Vagina (tissue), 2 donors: Measurements from ENCODE around the gene STK39. TPM values are rescaled to one million over a fixed set of nuclear protein-coding genes. Genes with fewer than 3 reads are reported as not detected.

ENCODE experiments used
- DNase-seq, 2 donors: peaks; one replicate each; pipeline ENCODE4 v3.0.0-alpha.2; 2017; ENCODE audit errors: extremely low spot score in 2 of 2
- H3K27ac ChIP-seq: fragments of 200-600 bp; sonication (generic); one replicate; pipeline ENCODE4 v1.5.1; 2019
- H3K27me3 ChIP-seq: fragments of 200-600 bp; sonication (generic); one replicate; pipeline ENCODE4 v1.5.1; 2019
- H3K36me3 ChIP-seq, 2 donors: fragments of 200-600 bp; sonication (generic); one replicate each; pipeline ENCODE4 v1.5.1; 2017 to 2019
- H3K4me1 ChIP-seq: fragments of 200-600 bp; sonication (generic); one replicate; pipeline ENCODE4 v1.5.1; 2019
- H3K4me3 ChIP-seq, 2 donors: fragments of 200-600 bp; sonication (generic); 1 replicate in 1 of 2; 2 replicates in 1 of 2; pipeline ENCODE4 v1.5.1; 2016 to 2019
- H3K9me3 ChIP-seq: fragments of 200-600 bp; sonication (generic); one replicate; pipeline ENCODE4 v1.5.1; 2019
- CTCF ChIP-seq, 3 experiments: fragments of 450-650 bp in 2 of 3; fragments of 200-600 bp in 1 of 3; sonication (generic) in 1 of 3; IDR thresholded peaks; one replicate each; pipeline ENCODE4 v1.5.1; 2017 to 2019; ENCODE audit warnings: antibody characterized with exemption in 3 of 3, mild to moderate bottlenecking in 2 of 3, moderate library complexity in 2 of 3
- POLR2A ChIP-seq, 2 donors: fragments of 450-650 bp; IDR thresholded peaks; one replicate each; pipeline ENCODE4 v1.6.1; 2017; ENCODE audit warnings: antibody characterized with exemption in 2 of 2, mild to moderate bottlenecking in 2 of 2, moderate library complexity in 2 of 2
- POLR2AphosphoS5 ChIP-seq, 2 donors: sonication (generic); formaldehyde crosslinking; IDR thresholded peaks; one replicate each; pipeline ENCODE4 v1.9.0; 2017; ENCODE audit warnings: antibody characterized with exemption in 2 of 2, mild to moderate bottlenecking in 2 of 2, low read depth in 1 of 2; ENCODE audit not compliant: insufficient read depth in 1 of 2
- intact Hi-C: fragments of 100-400 bp; cut with DNase I; formaldehyde crosslinking; loops from one replicate; pipeline ENCODE4 v1.15.1; 2023
- small RNA-seq: library from RNA; depleted of rRNA; stranded (forward); fragments of <200 nt; gene quantifications from one replicate; pipeline ENCODE3, GENCODE V24; 2016
- total RNA-seq: library from RNA; depleted of rRNA; stranded (reverse); fragments of >200 nt; gene quantifications from one replicate; pipeline ENCODE4 v1.2.3, GENCODE V29; 2016

STK39 gene
- total RNA-seq, 1 donor from 2014 or later, result 15.5 TPM

GRCh38 chr2:167916756-167917155 is 330.6 kb downstream of the STK39 start:
- DNase-seq, result no peak
- Histone ChIP-seq H3K4me3 (no peak overlapping the region), H3K36me3 (no peaks in the 10 kb centered on the region), H3K27me3 (no peaks in the 10 kb centered on the region), H3K9me3 (no peaks in the 10 kb centered on the region), H3K27ac (no peak overlapping the region), H3K4me1 (no peaks in the 10 kb centered on the region)
- intact Hi-C loops, result no loop called here
- TF ChIP-seq POLR2A (IDR thresholded peaks at IDR 0.05) (no peak), CTCF (IDR thresholded peaks at IDR 0.05) (no peak), POLR2AphosphoS5 (IDR thresholded peaks at IDR 0.05; ENCODE audit: insufficient read depth in 1 of 2, low read depth in 1 of 2) (no peak)

- no peaks in the 10 kb centered on the region for H3K9me3 ChIP-seq
- no peak overlapping the region for H3K4me3 ChIP-seq
- H3K27ac ChIP-seq, result no peak overlapping the region
- H3K4me1 ChIP-seq, result no peaks in the 10 kb centered on the region
- TF ChIP-seq CTCF (IDR thresholded peaks at IDR 0.05), result no peak
- no peak for TF ChIP-seq POLR2AphosphoS5 (IDR thresholded peaks at IDR 0.05; ENCODE audit: insufficient read depth in 1 of 2, low read depth in 1 of 2)
- TF ChIP-seq POLR2A (IDR thresholded peaks at IDR 0.05), result no peak
- no peaks in the 10 kb centered on the region for H3K27me3 ChIP-seq
- intact Hi-C loops, result no loop called here
- H3K36me3 ChIP-seq, result no peaks in the 10 kb centered on the region
- DNase-seq, result no peak
These were observed 332.4 kb downstream of the STK39 start for GRCh38 chr2:167914969-167915368.

GRCh38 chr2:167908786-167909185 is 338.6 kb downstream of the STK39 start:
- no peak overlapping the region for H3K4me3 ChIP-seq
- no peak for DNase-seq
- H3K4me1 ChIP-seq, result no peaks in the 10 kb centered on the region
- H3K36me3 ChIP-seq, result no peaks in the 10 kb centered on the region
- H3K27me3 ChIP-seq, result no peaks in the 10 kb centered on the region
- TF ChIP-seq POLR2A (IDR thresholded peaks at IDR 0.05) (no peak), POLR2AphosphoS5 (IDR thresholded peaks at IDR 0.05; ENCODE audit: insufficient read depth in 1 of 2, low read depth in 1 of 2) (no peak), CTCF (IDR thresholded peaks at IDR 0.05) (no peak)
- H3K27ac ChIP-seq, result no peak overlapping the region
- intact Hi-C loops, result no loop called here
- no peaks in the 10 kb centered on the region for H3K9me3 ChIP-seq

- Histone ChIP-seq H3K9me3 (no peaks in the 10 kb centered on the region), H3K27ac (no peak overlapping the region), H3K36me3 (no peaks in the 10 kb centered on the region), H3K4me3 (no peak overlapping the region), H3K27me3 (no peaks in the 10 kb centered on the region), H3K4me1 (no peaks in the 10 kb centered on the region)
- TF ChIP-seq CTCF (IDR thresholded peaks at IDR 0.05) (no peak), POLR2AphosphoS5 (IDR thresholded peaks at IDR 0.05; ENCODE audit: insufficient read depth in 1 of 2, low read depth in 1 of 2) (no peak), POLR2A (IDR thresholded peaks at IDR 0.05) (no peak)
- no peak for DNase-seq
- intact Hi-C loops, result no loop called here
These were observed 341.7 kb downstream of the STK39 start for GRCh38 chr2:167905668-167906067.

Small RNA genes within 50 kb of the gene (small RNA-seq; reads per million reads assigned to genes)
- gene AC067940.1, result not detected

Other genes starting within 250 kb of the STK39 start
- 27.7 TPM for gene CERS6, start 208.7 kb upstream of the STK39 start, total RNA-seq